ENCODE data around the gene CAPN5. TPM values are rescaled to one million over a fixed set of nuclear protein-coding genes. Genes with fewer than 3 reads are reported as not detected.
A peak's percentile ranks its signal among the peaks of the same experiment; 100 is the strongest.
"Not testable (repeated sequence)": the region's sequence is repeated elsewhere in the genome, so short reads cannot be mapped to it uniquely, and the experiment has no call there.

The CAPN5 gene
- total and polyA plus RNA-seq, 4 donors = 10.7 to 43.1 (median 28.2) TPM

DNA sequence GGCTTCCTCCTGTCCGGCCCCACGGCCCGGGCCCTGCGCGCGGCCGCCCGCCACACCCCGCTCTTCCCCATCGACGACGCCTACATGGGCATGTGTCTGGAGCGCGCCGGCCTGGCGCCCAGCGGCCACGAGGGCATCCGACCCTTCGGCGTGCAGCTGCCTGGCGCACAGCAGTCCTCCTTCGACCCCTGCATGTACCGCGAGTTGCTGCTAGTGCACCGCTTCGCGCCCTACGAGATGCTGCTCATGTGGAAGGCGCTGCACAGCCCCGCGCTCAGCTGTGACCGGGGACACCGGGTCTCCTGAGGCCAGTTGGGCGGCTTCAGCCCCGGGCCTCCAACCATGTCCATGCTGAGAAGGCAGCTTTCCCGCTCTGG, 26.4 kb upstream of the CAPN5 start:
- no peak for DNase-seq (ENCODE audit: low read depth in 4 of 6, low spot score in 6 of 6)
- WGBS (ENCODE audit: insufficient coverage) = 68% methylated on average over 37 of the region's 37 CpGs
- no peaks in the 10 kb centered on the region for H3K9me3 ChIP-seq (ENCODE audit: control insufficient read depth, insufficient read depth, low read length)
- H3K27ac ChIP-seq (ENCODE audit: low read depth, low read length) = no peak overlapping the region
- no peaks in the 10 kb centered on the region for H3K36me3 ChIP-seq (ENCODE audit: control insufficient read depth, insufficient read depth, low read length)
- H3K4me1 ChIP-seq (ENCODE audit: control insufficient read depth, insufficient read depth, low read length) = peaks cover 6% of the 10 kb centered on the region
- H3K4me3 ChIP-seq (ENCODE audit: low read depth, low read length) = no peak overlapping the region
- H3K27me3 ChIP-seq (ENCODE audit: control insufficient read depth, insufficient read depth, low read length) = peaks cover 25% of the 10 kb centered on the region

DNA sequence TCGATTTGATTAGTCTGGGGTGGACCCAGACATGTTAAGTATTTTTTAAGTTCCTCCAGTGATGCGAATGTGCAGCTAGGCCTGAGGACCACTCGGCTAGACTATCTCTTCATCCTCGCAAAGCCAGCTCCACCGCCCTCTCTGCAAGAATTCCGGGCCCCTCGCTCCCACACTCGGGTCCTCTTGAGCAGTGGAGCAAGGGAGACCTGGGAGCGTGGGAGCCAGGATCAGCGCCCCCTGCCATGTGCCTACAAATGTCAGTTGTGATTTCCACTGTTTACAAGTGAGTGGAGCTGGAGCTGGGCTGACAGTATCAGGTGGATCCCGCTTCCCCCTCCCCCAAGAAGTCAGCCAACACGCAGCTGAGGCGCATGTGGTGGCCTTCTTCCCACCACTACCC, 25.9 kb upstream of the CAPN5 start:
- H3K4me1 ChIP-seq (ENCODE audit: control insufficient read depth, insufficient read depth, low read length) = peaks cover 9% of the 10 kb centered on the region
- WGBS (ENCODE audit: insufficient coverage) = 89% methylated on average over 11 of the region's 13 CpGs
- no peaks in the 10 kb centered on the region for H3K9me3 ChIP-seq (ENCODE audit: control insufficient read depth, insufficient read depth, low read length)
- no peak overlapping the region for H3K4me3 ChIP-seq (ENCODE audit: low read depth, low read length)
- H3K27ac ChIP-seq (ENCODE audit: low read depth, low read length) = no peak overlapping the region
- no peak for DNase-seq (ENCODE audit: low read depth in 4 of 6, low spot score in 6 of 6)
- peaks cover 30% of the 10 kb centered on the region for H3K27me3 ChIP-seq (ENCODE audit: control insufficient read depth, insufficient read depth, low read length)
- no peaks in the 10 kb centered on the region for H3K36me3 ChIP-seq (ENCODE audit: control insufficient read depth, insufficient read depth, low read length)

GRCh38 chr11:77042111-77042726, 24.6 kb upstream of the CAPN5 start:
- DNase-seq (ENCODE audit: low read depth in 4 of 6, low spot score in 6 of 6) = no peak
- Histone ChIP-seq H3K36me3 (ENCODE audit: control insufficient read depth, insufficient read depth, low read length) (no peaks in the 10 kb centered on the region), H3K4me1 (ENCODE audit: control insufficient read depth, insufficient read depth, low read length) (peaks cover 15% of the 10 kb centered on the region), H3K27ac (ENCODE audit: low read depth, low read length) (no peak overlapping the region), H3K27me3 (ENCODE audit: control insufficient read depth, insufficient read depth, low read length) (peaks cover 31% of the 10 kb centered on the region), H3K4me3 (ENCODE audit: low read depth, low read length) (no peak overlapping the region), H3K9me3 (ENCODE audit: control insufficient read depth, insufficient read depth, low read length) (no peaks in the 10 kb centered on the region)
- WGBS (ENCODE audit: insufficient coverage) = 94% methylated on average over 12 of the region's 13 CpGs

- no peak overlapping the region for H3K27ac ChIP-seq (ENCODE audit: low read depth, low read length)
- no CpG with 5 or more reads among the region's 2 CpGs for WGBS (ENCODE audit: insufficient coverage)
- peaks cover 26% of the 10 kb centered on the region for H3K27me3 ChIP-seq (ENCODE audit: control insufficient read depth, insufficient read depth, low read length)
- H3K4me1 ChIP-seq (ENCODE audit: control insufficient read depth, insufficient read depth, low read length) = peaks cover 15% of the 10 kb centered on the region
- H3K9me3 ChIP-seq (ENCODE audit: control insufficient read depth, insufficient read depth, low read length) = no peaks in the 10 kb centered on the region
- H3K36me3 ChIP-seq (ENCODE audit: control insufficient read depth, insufficient read depth, low read length) = no peaks in the 10 kb centered on the region
- no peak for DNase-seq (ENCODE audit: low read depth in 4 of 6, low spot score in 6 of 6)
- H3K4me3 ChIP-seq (ENCODE audit: low read depth, low read length) = no peak overlapping the region
Observed at GRCh38 chr11:77044356-77044755, 22.4 kb upstream of the CAPN5 start.

DNA sequence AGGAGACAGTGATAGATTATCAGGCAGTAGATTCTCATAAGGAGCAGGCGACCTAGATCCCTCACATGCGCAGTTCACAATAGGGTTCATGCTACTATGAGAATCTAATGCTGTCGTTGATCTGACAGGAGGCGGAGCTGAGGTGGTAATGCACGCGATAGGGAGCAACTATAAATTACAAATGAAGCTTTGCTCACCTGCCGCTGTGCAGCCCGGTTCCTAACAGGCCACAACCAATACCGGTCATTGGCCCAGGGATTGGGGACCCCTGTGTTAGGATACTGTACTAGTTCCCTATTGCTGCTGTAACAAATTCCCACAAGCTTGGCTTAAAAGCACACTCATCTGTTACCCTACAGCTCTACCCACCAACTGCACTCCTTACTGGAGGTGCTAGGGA, 21.9 kb upstream of the CAPN5 start:
- 91% methylated on average over 9 of the region's 9 CpGs for WGBS (ENCODE audit: insufficient coverage)
- Histone ChIP-seq H3K4me3 (ENCODE audit: low read depth, low read length) (no peak overlapping the region), H3K27ac (ENCODE audit: low read depth, low read length) (no peak overlapping the region), H3K27me3 (ENCODE audit: control insufficient read depth, insufficient read depth, low read length) (peaks cover 24% of the 10 kb centered on the region), H3K36me3 (ENCODE audit: control insufficient read depth, insufficient read depth, low read length) (no peaks in the 10 kb centered on the region), H3K9me3 (ENCODE audit: control insufficient read depth, insufficient read depth, low read length) (no peaks in the 10 kb centered on the region), H3K4me1 (ENCODE audit: control insufficient read depth, insufficient read depth, low read length) (peaks cover 13% of the 10 kb centered on the region)
- DNase-seq (ENCODE audit: low read depth in 4 of 6, low spot score in 6 of 6) = no peak

DNA sequence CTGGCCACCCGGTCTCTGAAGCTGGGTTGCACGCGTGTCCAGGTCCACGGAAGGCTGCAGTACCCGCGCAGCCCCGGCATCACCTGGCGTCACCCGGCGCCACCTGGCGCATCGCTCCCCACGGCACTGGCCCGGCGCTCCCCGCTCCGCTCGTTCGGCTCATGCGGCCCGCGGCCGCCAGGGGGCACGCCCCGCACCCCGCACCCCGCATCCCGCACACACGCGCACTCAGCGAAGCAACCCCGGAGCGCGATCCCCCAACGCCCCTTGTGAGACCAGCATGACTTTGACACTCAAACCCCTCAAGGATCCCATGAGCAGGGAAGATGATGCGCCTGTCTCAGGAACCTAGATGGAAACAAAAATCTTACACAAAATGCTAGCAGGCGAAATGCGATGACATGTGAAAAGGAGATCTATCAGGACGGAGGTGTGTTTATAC, 20.7 kb upstream of the CAPN5 start:
- DNase-seq (ENCODE audit: low read depth in 4 of 6, low spot score in 6 of 6) = peak in 2 of 6 donors; percentile 44 to 62
- Histone ChIP-seq H3K4me1 (ENCODE audit: control insufficient read depth, insufficient read depth, low read length) (peaks cover 10% of the 10 kb centered on the region), H3K36me3 (ENCODE audit: control insufficient read depth, insufficient read depth, low read length) (no peaks in the 10 kb centered on the region), H3K27ac (ENCODE audit: low read depth, low read length) (no peak overlapping the region), H3K9me3 (ENCODE audit: control insufficient read depth, insufficient read depth, low read length) (no peaks in the 10 kb centered on the region), H3K4me3 (ENCODE audit: low read depth, low read length) (no peak overlapping the region), H3K27me3 (ENCODE audit: control insufficient read depth, insufficient read depth, low read length) (peaks cover 12% of the 10 kb centered on the region)
- under 1% methylated on average over 35 of the region's 39 CpGs for WGBS (ENCODE audit: insufficient coverage)

DNA sequence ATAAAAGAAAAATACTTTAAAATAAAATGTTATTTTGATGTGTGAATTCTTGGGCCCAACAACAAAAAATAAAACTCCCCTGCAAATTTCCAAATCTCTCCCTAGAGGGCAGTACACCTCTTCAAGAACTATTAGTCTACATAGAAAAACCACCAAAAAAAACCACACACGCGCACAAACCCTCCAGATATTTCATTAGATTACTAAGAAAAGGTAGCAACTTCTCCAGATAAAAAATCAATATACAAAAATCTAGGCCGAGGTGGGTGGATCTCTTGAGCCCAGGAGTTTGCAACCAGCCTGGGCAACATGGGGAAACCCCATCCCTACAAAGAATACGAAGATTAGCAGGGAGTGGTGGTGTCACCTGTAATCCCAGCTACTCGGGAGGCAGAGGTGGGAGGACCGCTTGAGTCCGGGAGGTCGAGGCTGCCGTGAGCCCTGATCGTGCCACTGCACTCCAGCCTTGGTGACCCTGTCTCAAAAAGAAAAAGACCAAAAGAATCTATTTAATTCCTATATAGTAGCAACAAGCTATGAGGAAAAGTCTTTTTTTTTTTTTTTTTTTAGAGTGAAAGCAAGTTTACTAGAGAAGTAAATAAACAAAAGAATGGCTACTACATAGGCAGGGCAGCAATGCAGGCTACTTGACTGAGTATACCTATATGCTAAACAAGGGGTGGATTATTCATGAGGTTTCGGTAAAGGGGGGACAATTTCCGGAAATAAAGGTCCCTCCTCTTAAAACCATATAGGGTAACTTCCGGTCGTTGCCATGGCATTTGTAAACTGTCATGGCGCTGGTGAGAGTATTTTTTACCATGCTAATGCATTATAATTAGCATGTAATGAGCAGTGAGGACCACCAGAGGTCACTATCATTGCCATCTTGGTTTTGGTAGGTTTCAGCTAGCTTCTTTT, 19.5 kb upstream of the CAPN5 start:
- 7% methylated on average over 3 of the region's 15 CpGs for WGBS (ENCODE audit: insufficient coverage)
- peak overlapping the region; percentile 42 for H3K4me3 ChIP-seq (ENCODE audit: low read depth, low read length)
- DNase-seq (ENCODE audit: low read depth in 4 of 6, low spot score in 6 of 6) = peak; percentile 76 to 98 (median 83)

GRCh38 chr11:77047928-77048446, 18.8 kb upstream of the CAPN5 start:
- not testable (repeated sequence) for H3K27ac ChIP-seq (ENCODE audit: low read depth, low read length); H3K9me3 ChIP-seq (ENCODE audit: control insufficient read depth, insufficient read depth, low read length)
- WGBS (ENCODE audit: insufficient coverage) = no CpG with 5 or more reads among the region's 7 CpGs

More for the DNA sequence above, 19.5 kb upstream of the CAPN5 start:
- Histone ChIP-seq H3K27ac (ENCODE audit: low read depth, low read length) (peak overlapping the region; percentile 36), H3K9me3 (ENCODE audit: control insufficient read depth, insufficient read depth, low read length) (no peaks in the 10 kb centered on the region), H3K4me1 (ENCODE audit: control insufficient read depth, insufficient read depth, low read length) (peaks cover 10% of the 10 kb centered on the region), H3K27me3 (ENCODE audit: control insufficient read depth, insufficient read depth, low read length) (peaks cover 12% of the 10 kb centered on the region), H3K36me3 (ENCODE audit: control insufficient read depth, insufficient read depth, low read length) (no peaks in the 10 kb centered on the region)

DNA sequence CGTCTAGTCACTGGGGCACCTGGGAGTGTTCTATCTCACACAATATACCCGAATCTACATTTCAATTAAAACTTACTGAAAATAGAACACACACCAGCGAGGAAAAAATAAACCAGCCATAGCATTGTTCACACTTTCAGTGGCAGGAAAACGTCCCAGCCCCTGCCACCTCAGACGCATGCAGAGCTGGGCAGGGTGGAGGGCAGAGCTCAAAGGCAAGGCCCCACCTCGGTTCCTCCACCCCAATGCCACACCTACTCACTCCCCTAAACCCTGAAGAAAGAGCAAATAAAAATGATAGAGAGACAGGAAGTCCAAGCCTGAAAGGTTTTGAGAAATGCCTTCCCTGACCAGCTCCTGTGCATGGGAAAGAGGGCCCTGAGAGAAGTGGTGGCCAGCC, 17.7 kb upstream of the CAPN5 start:
- no peak for DNase-seq (ENCODE audit: low read depth in 4 of 6, low spot score in 6 of 6)

More at GRCh38 chr11:77047928-77048446, 18.8 kb upstream of the CAPN5 start:
- H3K36me3 ChIP-seq (ENCODE audit: control insufficient read depth, insufficient read depth, low read length); DNase-seq (ENCODE audit: low read depth in 4 of 6, low spot score in 6 of 6); H3K4me3 ChIP-seq (ENCODE audit: low read depth, low read length): not testable (repeated sequence)
- Histone ChIP-seq H3K27me3 (ENCODE audit: control insufficient read depth, insufficient read depth, low read length) (peaks cover 12% of the 10 kb centered on the region), H3K4me1 (ENCODE audit: control insufficient read depth, insufficient read depth, low read length) (peaks cover 13% of the 10 kb centered on the region)

More for the DNA sequence above, 17.7 kb upstream of the CAPN5 start:
- 81% methylated on average over 3 of the region's 6 CpGs for WGBS (ENCODE audit: insufficient coverage)
- Histone ChIP-seq H3K9me3 (ENCODE audit: control insufficient read depth, insufficient read depth, low read length) (no peaks in the 10 kb centered on the region), H3K36me3 (ENCODE audit: control insufficient read depth, insufficient read depth, low read length) (no peaks in the 10 kb centered on the region), H3K27me3 (ENCODE audit: control insufficient read depth, insufficient read depth, low read length) (peaks cover 12% of the 10 kb centered on the region), H3K4me1 (ENCODE audit: control insufficient read depth, insufficient read depth, low read length) (peaks cover 17% of the 10 kb centered on the region), H3K27ac (ENCODE audit: low read depth, low read length) (no peak overlapping the region), H3K4me3 (ENCODE audit: low read depth, low read length) (no peak overlapping the region)

Data from spinal cord (tissue), 10 donors.